Measurements from ENCODE around the gene PACSIN2. TPM values are rescaled to one million over a fixed set of nuclear protein-coding genes. Genes with fewer than 3 reads are reported as not detected.
"Not testable (repeated sequence)": the region's sequence is repeated elsewhere in the genome, so short reads cannot be mapped to it uniquely, and the experiment has no call there.

The PACSIN2 gene
- total and polyA plus RNA-seq, 5 experiments from 2014 or later, result 21.9 to 44.9 (median 27.8) TPM

GRCh38 chr22:42995654-42996053 lies 19.3 kb downstream of the PACSIN2 start:
- H3K27me3 Mint-ChIP-seq, POLR2A ChIA-PET, H3K4me3 Mint-ChIP-seq, H3K9me3 Mint-ChIP-seq, H3K27ac Mint-ChIP-seq, DNase-seq, ATAC-seq: not testable (repeated sequence)
- Mint-ChIP-seq H3K36me3 (peaks cover 0 to 18% (median 13%) of the 10 kb centered on the region in 3 donors), H3K4me1 (peaks cover 22 to 80% (median 54%) of the 10 kb centered on the region in 4 donors)

GRCh38 chr22:42994917-42995562 lies 19.9 kb downstream of the PACSIN2 start:
- H3K27me3 Mint-ChIP-seq, result no peaks in the 10 kb centered on the region
- peaks cover 0 to 18% (median 16%) of the 10 kb centered on the region in 3 donors for H3K36me3 Mint-ChIP-seq
- H3K27ac Mint-ChIP-seq, result peak overlapping the region in 3 of 10 donors; percentile 14 to 66 (median 59)
- no peaks in the 10 kb centered on the region for H3K9me3 Mint-ChIP-seq
- no peak for ATAC-seq
- peaks cover 23 to 81% (median 55%) of the 10 kb centered on the region in 4 donors for H3K4me1 Mint-ChIP-seq
- POLR2A ChIA-PET, result no interaction called here
- DNase-seq, result no peak
- no peak overlapping the region for H3K4me3 Mint-ChIP-seq

GRCh38 chr22:42994276-42994916 lies 20.6 kb downstream of the PACSIN2 start:
- peaks cover 0 to 18% (median 16%) of the 10 kb centered on the region in 3 donors for H3K36me3 Mint-ChIP-seq
- POLR2A ChIA-PET, result no interaction called here
- H3K27ac Mint-ChIP-seq, result peak overlapping the region in 2 of 10 donors; percentile 39 to 59
- no peak for ATAC-seq
- no peak overlapping the region for H3K4me3 Mint-ChIP-seq
- no peaks in the 10 kb centered on the region for H3K27me3 Mint-ChIP-seq
- DNase-seq, result no peak
- peaks cover 23 to 77% (median 51%) of the 10 kb centered on the region in 4 donors for H3K4me1 Mint-ChIP-seq
- H3K9me3 Mint-ChIP-seq, result no peaks in the 10 kb centered on the region

- Mint-ChIP-seq H3K27me3 (no peaks in the 10 kb centered on the region), H3K9me3 (no peaks in the 10 kb centered on the region), H3K27ac (peak overlapping the region in 1 of 10 donors; percentile 39), H3K4me3 (no peak overlapping the region), H3K4me1 (peaks cover 21 to 70% (median 44%) of the 10 kb centered on the region in 4 donors), H3K36me3 (peaks cover 0 to 18% (median 16%) of the 10 kb centered on the region in 3 donors)
- DNase-seq (no peak), ATAC-seq (no peak)
- POLR2A ChIA-PET, result no interaction called here
Measured at GRCh38 chr22:42993651-42994275, 21.2 kb downstream of the PACSIN2 start.

GRCh38 chr22:42992886-42993479 lies 22.0 kb downstream of the PACSIN2 start:
- Mint-ChIP-seq H3K4me1 (peaks cover 16 to 62% (median 40%) of the 10 kb centered on the region in 4 donors), H3K27me3 (no peaks in the 10 kb centered on the region), H3K9me3 (no peaks in the 10 kb centered on the region), H3K36me3 (peaks cover 0 to 18% (median 16%) of the 10 kb centered on the region in 3 donors), H3K27ac (no peak overlapping the region), H3K4me3 (no peak overlapping the region)
- ATAC-seq, result no peak
- POLR2A ChIA-PET, result interaction anchor here (0.6 kb wide), 1 partner anchor 83 kb away, joined by 3 read pairs; no protein-coding TSS in a partner anchor
- DNase-seq, result no peak

GRCh38 chr22:42992092-42992491 lies 22.9 kb downstream of the PACSIN2 start:
- H3K27ac Mint-ChIP-seq, result no peak overlapping the region
- no peaks in the 10 kb centered on the region for H3K27me3 Mint-ChIP-seq
- peaks cover 0 to 18% (median 16%) of the 10 kb centered on the region in 3 donors for H3K36me3 Mint-ChIP-seq
- no peaks in the 10 kb centered on the region for H3K9me3 Mint-ChIP-seq
- H3K4me3 Mint-ChIP-seq, result no peak overlapping the region
- no peak for ATAC-seq
- DNase-seq, result no peak
- peaks cover 13 to 58% (median 36%) of the 10 kb centered on the region in 4 donors for H3K4me1 Mint-ChIP-seq
- POLR2A ChIA-PET, result no interaction called here

GRCh38 chr22:42991010-42991651 lies 23.8 kb downstream of the PACSIN2 start:
- no peak for DNase-seq
- peaks cover 21 to 58% (median 42%) of the 10 kb centered on the region in 4 donors for H3K4me1 Mint-ChIP-seq
- H3K27ac Mint-ChIP-seq, result peak overlapping the region in 2 of 10 donors; percentile 51 to 52
- POLR2A ChIA-PET, result interaction anchor here (0.7 kb wide), 1 partner anchor 1191 kb away, joined by 6 read pairs; no protein-coding TSS in a partner anchor
- no peak for ATAC-seq
- H3K9me3 Mint-ChIP-seq, result no peaks in the 10 kb centered on the region
- peaks cover 0 to 18% (median 16%) of the 10 kb centered on the region in 3 donors for H3K36me3 Mint-ChIP-seq
- no peaks in the 10 kb centered on the region for H3K27me3 Mint-ChIP-seq
- H3K4me3 Mint-ChIP-seq, result no peak overlapping the region

GRCh38 chr22:42990131-42990838 lies 24.7 kb downstream of the PACSIN2 start:
- ATAC-seq (no peak), DNase-seq (no peak)
- Mint-ChIP-seq H3K4me1 (peaks cover 27 to 53% (median 46%) of the 10 kb centered on the region in 4 donors), H3K36me3 (peaks cover 0 to 18% (median 16%) of the 10 kb centered on the region in 3 donors), H3K27ac (peak overlapping the region in 3 of 10 donors; percentile 28 to 88 (median 31)), H3K9me3 (no peaks in the 10 kb centered on the region), H3K4me3 (no peak overlapping the region), H3K27me3 (no peaks in the 10 kb centered on the region)
- POLR2A ChIA-PET, result no interaction called here

GRCh38 chr22:42986115-42986514 lies 28.8 kb downstream of the PACSIN2 start:
- H3K27me3 Mint-ChIP-seq, result no peaks in the 10 kb centered on the region
- H3K4me3 Mint-ChIP-seq, result no peak overlapping the region
- POLR2A ChIA-PET, result no interaction called here
- ATAC-seq (no peak), DNase-seq (no peak)
- peaks cover 20 to 43% (median 27%) of the 10 kb centered on the region in 4 donors for H3K4me1 Mint-ChIP-seq
- H3K9me3 Mint-ChIP-seq, result no peaks in the 10 kb centered on the region
- peaks cover 0 to 2% (median 0%) of the 10 kb centered on the region in 3 donors for H3K36me3 Mint-ChIP-seq
- peak overlapping the region in 4 of 10 donors; percentile 48 to 61 (median 59) for H3K27ac Mint-ChIP-seq

- peak overlapping the region in 1 of 10 donors; percentile 75 for H3K27ac Mint-ChIP-seq
- H3K36me3 Mint-ChIP-seq, result peaks cover 0 to 2% (median 0%) of the 10 kb centered on the region in 3 donors
- peaks cover 20 to 40% (median 22%) of the 10 kb centered on the region in 4 donors for H3K4me1 Mint-ChIP-seq
- no peak for DNase-seq
- ATAC-seq, result no peak
- H3K9me3 Mint-ChIP-seq, result no peaks in the 10 kb centered on the region
- POLR2A ChIA-PET, result no interaction called here
- no peak overlapping the region for H3K4me3 Mint-ChIP-seq
- H3K27me3 Mint-ChIP-seq, result no peaks in the 10 kb centered on the region
Measured at GRCh38 chr22:42985531-42985905, 29.4 kb downstream of the PACSIN2 start.

GRCh38 chr22:42984814-42985530 lies 30.0 kb downstream of the PACSIN2 start:
- no peak for ATAC-seq
- no peaks in the 10 kb centered on the region for H3K9me3 Mint-ChIP-seq
- POLR2A ChIA-PET, result no interaction called here

More at GRCh38 chr22:42984814-42985530, 30.0 kb downstream of the PACSIN2 start:
- H3K4me1 Mint-ChIP-seq, result peaks cover 14 to 36% (median 18%) of the 10 kb centered on the region in 4 donors
- H3K27ac Mint-ChIP-seq, result peak overlapping the region in 3 of 10 donors; percentile 28 to 75 (median 35)
- H3K4me3 Mint-ChIP-seq, result no peak overlapping the region
- no peak for DNase-seq
- H3K27me3 Mint-ChIP-seq, result no peaks in the 10 kb centered on the region
- no peaks in the 10 kb centered on the region for H3K36me3 Mint-ChIP-seq
